ENCODE measurements around the gene TRAF5.

Gene TRAF5

GRCh38 chr1:211370669-211371068 is 44.0 kb downstream of the TRAF5 start:
- H3K4me3 ChIP-seq (ENCODE audit: low read depth in 1 of 2, low read length in 1 of 2): no peak overlapping the region
- H3K9me3 ChIP-seq: no peaks in the 10 kb centered on the region
- H3K4me1 ChIP-seq (ENCODE audit: control insufficient read depth in 1 of 2, insufficient read depth in 1 of 2, low read depth in 1 of 2, low read length in 1 of 2): peaks cover 12 to 16% of the 10 kb centered on the region in 2 experiments
- no peaks in the 10 kb centered on the region for H3K27me3 ChIP-seq
- no peak overlapping the region for H3K27ac ChIP-seq
- no peaks in the 10 kb centered on the region for H3K36me3 ChIP-seq
- no peak for TF ChIP-seq CTCF (IDR thresholded peaks at IDR 0.05)

- no peak overlapping the region for H3K27ac ChIP-seq
- H3K27me3 ChIP-seq: no peaks in the 10 kb centered on the region
- TF ChIP-seq CTCF (IDR thresholded peaks at IDR 0.05): no peak
- H3K9me3 ChIP-seq: no peaks in the 10 kb centered on the region
- H3K4me1 ChIP-seq (ENCODE audit: control insufficient read depth in 1 of 2, insufficient read depth in 1 of 2, low read depth in 1 of 2, low read length in 1 of 2): peaks cover 12 to 20% of the 10 kb centered on the region in 2 experiments
- no peak overlapping the region for H3K4me3 ChIP-seq (ENCODE audit: low read depth in 1 of 2, low read length in 1 of 2)
- no peaks in the 10 kb centered on the region for H3K36me3 ChIP-seq
Measured at GRCh38 chr1:211371406-211372105, 44.9 kb downstream of the TRAF5 start.

GRCh38 chr1:211372463-211372862 is 45.8 kb downstream of the TRAF5 start:
- Histone ChIP-seq H3K9me3 (no peaks in the 10 kb centered on the region), H3K36me3 (no peaks in the 10 kb centered on the region), H3K27me3 (no peaks in the 10 kb centered on the region), H3K27ac (no peak overlapping the region), H3K4me3 (ENCODE audit: low read depth in 1 of 2, low read length in 1 of 2) (no peak overlapping the region), H3K4me1 (ENCODE audit: control insufficient read depth in 1 of 2, insufficient read depth in 1 of 2, low read depth in 1 of 2, low read length in 1 of 2) (peaks cover 20 to 29% of the 10 kb centered on the region in 2 experiments)
- TF ChIP-seq CTCF (IDR thresholded peaks at IDR 0.05): no peak

- H3K4me3 ChIP-seq (ENCODE audit: low read depth in 1 of 2, low read length in 1 of 2): no peak overlapping the region
- no peaks in the 10 kb centered on the region for H3K9me3 ChIP-seq
- TF ChIP-seq CTCF (IDR thresholded peaks at IDR 0.05): no peak
- H3K27ac ChIP-seq: peak overlapping the region; percentile 31
- no peaks in the 10 kb centered on the region for H3K27me3 ChIP-seq
- H3K4me1 ChIP-seq (ENCODE audit: control insufficient read depth in 1 of 2, insufficient read depth in 1 of 2, low read depth in 1 of 2, low read length in 1 of 2): peaks cover 20 to 31% of the 10 kb centered on the region in 2 experiments
- no peaks in the 10 kb centered on the region for H3K36me3 ChIP-seq
Measured at GRCh38 chr1:211375146-211375818, 48.6 kb downstream of the TRAF5 start.

- H3K27me3 ChIP-seq: no peaks in the 10 kb centered on the region
- no peak overlapping the region for H3K27ac ChIP-seq
- no peaks in the 10 kb centered on the region for H3K36me3 ChIP-seq
Measured at GRCh38 chr1:211375949-211376348, 49.3 kb downstream of the TRAF5 start.

More at GRCh38 chr1:211375949-211376348, 49.3 kb downstream of the TRAF5 start:
- H3K4me3 ChIP-seq (ENCODE audit: low read depth in 1 of 2, low read length in 1 of 2): no peak overlapping the region
- no peaks in the 10 kb centered on the region for H3K9me3 ChIP-seq
- H3K4me1 ChIP-seq (ENCODE audit: control insufficient read depth in 1 of 2, insufficient read depth in 1 of 2, low read depth in 1 of 2, low read length in 1 of 2): peaks cover 20 to 31% of the 10 kb centered on the region in 2 experiments
- no peak for TF ChIP-seq CTCF (IDR thresholded peaks at IDR 0.05)
